ENCODE results near the gene GABARAP. TPM values are rescaled to one million over a fixed set of nuclear protein-coding genes. Genes with fewer than 3 reads are reported as not detected.

Gene GABARAP
- total and polyA plus RNA-seq, 2 of the 8 experiments (the other 6 are each of a cell fraction or from before 2014, with no cell fraction given) = 252 to 581 TPM

GRCh38 chr17:7225711-7226331 is 16.4 kb downstream of the GABARAP start:
- Histone ChIP-seq H2BK5ac (ENCODE audit: low read depth, low read length) (no peak overlapping the region), H4K20me1 (replicated peaks in 1 of 2; ENCODE audit: control insufficient read depth in 1 of 2, insufficient read depth in 2 of 2, low read length in 2 of 2) (peaks cover 16 to 49% of the 10 kb centered on the region in 2 experiments), H2AFZ (ENCODE audit: low read length) (no peak overlapping the region), H3K4me2 (ENCODE audit: insufficient read depth in 1 of 2, low read depth in 2 of 2, low read length in 2 of 2) (no peak overlapping the region), H3K79me2 (ENCODE audit: control insufficient read depth in 1 of 2, insufficient read depth in 2 of 2, low read length in 2 of 2) (peaks cover 0 to 9% of the 10 kb centered on the region in 2 experiments; a peak in 2 of 4 replicates), H2BK20ac (ENCODE audit: low read length) (no peak overlapping the region), H3K14ac (ENCODE audit: insufficient read length) (no peak overlapping the region), H3K56ac (replicated peaks; ENCODE audit: insufficient read length, low read depth, low read length) (no peak overlapping the region), H2BK120ac (replicated peaks; ENCODE audit: low read depth, low read length) (no peak overlapping the region), H3K9ac (replicated peaks in 1 of 4; ENCODE audit: extremely low read depth in 1 of 4, low read depth in 3 of 4, low read length in 3 of 4) (no peak overlapping the region), H2AK5ac (ENCODE audit: low read depth, low read length) (no peak overlapping the region), H3K18ac (ENCODE audit: extremely low read depth, low read length) (no peak overlapping the region), H3K4me3 (ENCODE audit: extremely low read depth in 1 of 4, insufficient read depth in 2 of 4, low read depth in 3 of 4, low read length in 4 of 4) (no peak overlapping the region), H4K5ac (ENCODE audit: insufficient read length, low read depth, low read length) (no peak overlapping the region), H3K23me2 (ENCODE audit: low read depth, low read length) (no peaks in the 10 kb centered on the region), H4K8ac (ENCODE audit: extremely low read depth, insufficient read depth, low read length) (no peak overlapping the region), H3K79me1 (ENCODE audit: low read depth, low read length) (peaks cover 2% of the 10 kb centered on the region), H2BK15ac (ENCODE audit: low read length) (no peak overlapping the region), H3K23ac (ENCODE audit: insufficient read length) (no peak overlapping the region), H3K27ac (ENCODE audit: low read depth, low read length) (no peak overlapping the region), H3K27me3 (replicated peaks in 1 of 4; ENCODE audit: control insufficient read depth in 3 of 4, extremely low read depth in 1 of 4, insufficient read depth in 3 of 4, low read length in 3 of 4) (no peaks in the 10 kb centered on the region), H3K4ac (replicated peaks; ENCODE audit: insufficient read length, low read depth, low read length) (no peak overlapping the region), H3K9me3 (ENCODE audit: insufficient read depth in 2 of 2, low read depth in 1 of 2, low read length in 1 of 2) (no peaks in the 10 kb centered on the region), H4K91ac (replicated peaks; ENCODE audit: insufficient read length, low read length) (no peak overlapping the region), H3K36me3 (ENCODE audit: control insufficient read depth in 2 of 4, insufficient read depth in 4 of 4, low read length in 3 of 4) (peaks cover 28 to 77% (median 66%) of the 10 kb centered on the region in 4 experiments), H2BK12ac (ENCODE audit: low read depth, low read length) (no peak overlapping the region), H3K4me1 (replicated peaks in 1 of 4; ENCODE audit: control insufficient read depth in 3 of 4, insufficient read depth in 4 of 4, low read length in 3 of 4) (peaks cover 0 to 5% (median under 1%) of the 10 kb centered on the region in 4 experiments; a peak in 2 of 7 replicates)
- CTCF ChIA-PET (ENCODE audit: partially characterized antibody) = interaction anchor here (1.1 kb wide), 1 partner anchor 12 kb away, joined by 4 read pairs; no protein-coding TSS in a partner anchor
- no peak for FAIRE-seq
- POLR2A ChIA-PET (ENCODE audit: partially characterized antibody) = interaction anchor here (1.3 to 10.7 kb wide), 4 partner anchors 12 to 88 kb away, joined by 3 to 386 read pairs (median 30); partner anchors contain the start of genes DVL2, GABARAP, GPS2 and PHF23
- no peak for DNase-seq (ENCODE audit: low read depth in 1 of 2, low spot score in 2 of 2)
- WGBS, 2 experiments (ENCODE audit: extremely low coverage in 1 of 2, insufficient coverage in 1 of 2, insufficient read length in 1 of 2, insufficient replicate concordance in 2 of 2, low coverage in 1 of 2, low lambda C conversion rate in 2 of 2, missing lambda C conversion rate in 1 of 2) = 94% methylated on average over 15 of the region's 21 CpGs; no CpG with 5 or more reads in 1 of the 2 experiments
- TF ChIP-seq BCL11A (IDR thresholded peaks at IDR 0.05; ENCODE audit: low read depth in 2 of 2, low read length in 2 of 2) = no peak
- TF ChIP-seq KDM4A (IDR thresholded peaks at IDR 0.05; ENCODE audit: low read depth, low read length, severe bottlenecking) = no peak
- no peak for TF ChIP-seq TAF1 (IDR thresholded peaks at IDR 0.05; ENCODE audit: low read depth, low read length)
- no peak for TF ChIP-seq GABPA (IDR thresholded peaks at IDR 0.05; ENCODE audit: borderline replicate concordance, insufficient read depth, low read length)
- TF ChIP-seq ATF2 (IDR thresholded peaks at IDR 0.05; ENCODE audit: low read length) = no peak
- no peak for TF ChIP-seq CTBP2 (IDR thresholded peaks at IDR 0.05; ENCODE audit: borderline replicate concordance, insufficient read depth, insufficient read length, low read length)
- no peak for TF ChIP-seq FOSL1 (IDR thresholded peaks at IDR 0.05; ENCODE audit: insufficient read depth, low read depth, low read length)
- TF ChIP-seq SRF (IDR thresholded peaks at IDR 0.05; ENCODE audit: low read depth, low read length) = no peak
- TF ChIP-seq CEBPB (IDR thresholded peaks at IDR 0.05; ENCODE audit: low read depth, low read length) = no peak
- no peak for TF ChIP-seq KDM1A (IDR thresholded peaks at IDR 0.05; ENCODE audit: borderline replicate concordance, low read length)
- TF ChIP-seq CHD1 (IDR thresholded peaks at IDR 0.05; ENCODE audit: low read depth, low read length) = no peak
